Subcutaneous abdominal adipose tissue (tissue), 5 donors: ENCODE results near the gene CD302.

ENCODE experiments used
- H3K27ac ChIP-seq: one replicate; pipeline ENCODE4 v1.7.0; 2013; ENCODE audit warnings: low read depth, mild to moderate bottlenecking, inconsistent platforms, low read length, moderate library complexity
- H3K27me3 ChIP-seq, 5 donors: one replicate each; pipeline ENCODE4 v1.7.0; 2013; ENCODE audit warnings: low read length in 5 of 5, inconsistent platforms in 1 of 5; ENCODE audit not compliant: control insufficient read depth in 5 of 5, insufficient read depth in 4 of 5
- H3K36me3 ChIP-seq, 5 donors: one replicate each; pipeline ENCODE4 v1.7.0; 2013; ENCODE audit warnings: low read length in 5 of 5; ENCODE audit not compliant: control insufficient read depth in 5 of 5, insufficient read depth in 5 of 5
- H3K4me1 ChIP-seq, 5 donors: one replicate each; pipeline ENCODE4 v1.7.0; 2013; ENCODE audit warnings: low read length in 5 of 5, mild to moderate bottlenecking in 3 of 5, moderate library complexity in 1 of 5; ENCODE audit not compliant: control insufficient read depth in 5 of 5, insufficient read depth in 5 of 5
- H3K4me3 ChIP-seq, 5 donors: one replicate each; pipeline ENCODE4 v1.7.0; 2013; ENCODE audit warnings: low read length in 5 of 5, low read depth in 1 of 5
- H3K9ac ChIP-seq, 5 donors: one replicate each; pipeline ENCODE4 v1.7.0; 2013; ENCODE audit warnings: low read length in 5 of 5, mild to moderate bottlenecking in 4 of 5, moderate library complexity in 3 of 5
- H3K9me3 ChIP-seq, 5 donors: one replicate each; pipeline ENCODE4 v1.7.0; 2013; ENCODE audit warnings: low read length in 5 of 5; ENCODE audit not compliant: control insufficient read depth in 5 of 5
- donor health status: healthy.
- donor health status: healthy.
- donor health status: healthy.
- donor health status: healthy.
- donor health status: healthy.

The CD302 gene

GRCh38 chr2:159783556-159783955 is 14.5 kb downstream of the CD302 start:
- Histone ChIP-seq H3K9me3 (no peaks in the 10 kb centered on the region), H3K27ac (no peak overlapping the region)

GRCh38 chr2:159776321-159776720 is 21.7 kb downstream of the CD302 start:
- Histone ChIP-seq H3K4me3 (no peak overlapping the region), H3K27ac (no peak overlapping the region), H3K4me1 (peaks cover 0 to 12% (median 7%) of the 10 kb centered on the region in 5 donors), H3K9ac (no peak overlapping the region), H3K9me3 (no peaks in the 10 kb centered on the region), H3K36me3 (peaks cover 10 to 31% (median 16%) of the 10 kb centered on the region in 5 donors), H3K27me3 (no peaks in the 10 kb centered on the region)

More at GRCh38 chr2:159783556-159783955, 14.5 kb downstream of the CD302 start:
- Histone ChIP-seq H3K4me1 (peaks cover 3 to 19% (median 11%) of the 10 kb centered on the region in 5 donors), H3K36me3 (peaks cover 7 to 13% (median 10%) of the 10 kb centered on the region in 5 donors), H3K9ac (no peak overlapping the region), H3K4me3 (no peak overlapping the region), H3K27me3 (no peaks in the 10 kb centered on the region)

GRCh38 chr2:159775021-159775420 is 23.0 kb downstream of the CD302 start:
- Histone ChIP-seq H3K36me3 (peaks cover 7 to 24% (median 19%) of the 10 kb centered on the region in 5 donors), H3K4me1 (peaks cover 0 to 12% (median 7%) of the 10 kb centered on the region in 5 donors), H3K9ac (no peak overlapping the region), H3K27ac (no peak overlapping the region), H3K4me3 (no peak overlapping the region), H3K27me3 (no peaks in the 10 kb centered on the region), H3K9me3 (no peaks in the 10 kb centered on the region)

- H3K4me1 ChIP-seq = peaks cover 0 to 12% (median 7%) of the 10 kb centered on the region in 5 donors
- peaks cover 3 to 24% (median 15%) of the 10 kb centered on the region in 5 donors for H3K36me3 ChIP-seq
- H3K9me3 ChIP-seq = no peaks in the 10 kb centered on the region
- peak overlapping the region; percentile 71 for H3K27ac ChIP-seq
- no peaks in the 10 kb centered on the region for H3K27me3 ChIP-seq
- no peak overlapping the region for H3K4me3 ChIP-seq
- no peak overlapping the region for H3K9ac ChIP-seq
Measured at GRCh38 chr2:159774370-159774990, 23.5 kb downstream of the CD302 start.

- H3K4me3 ChIP-seq = no peak overlapping the region
- H3K27me3 ChIP-seq = no peaks in the 10 kb centered on the region
- peak overlapping the region; percentile 71 for H3K27ac ChIP-seq
- H3K4me1 ChIP-seq = peaks cover 0 to 12% (median 7%) of the 10 kb centered on the region in 5 donors
- no peaks in the 10 kb centered on the region for H3K9me3 ChIP-seq
- H3K9ac ChIP-seq = no peak overlapping the region
- peaks cover 7 to 25% (median 18%) of the 10 kb centered on the region in 5 donors for H3K36me3 ChIP-seq
Measured at GRCh38 chr2:159773886-159774285, 24.1 kb downstream of the CD302 start.

GRCh38 chr2:159773426-159773825 is 24.6 kb downstream of the CD302 start:
- peak overlapping the region; percentile 71 for H3K27ac ChIP-seq

GRCh38 chr2:159769147-159769546 is 28.9 kb downstream of the CD302 start:
- Histone ChIP-seq H3K9ac (no peak overlapping the region), H3K9me3 (no peaks in the 10 kb centered on the region), H3K4me3 (no peak overlapping the region), H3K36me3 (peaks cover 16 to 44% (median 27%) of the 10 kb centered on the region in 5 donors), H3K27ac (no peak overlapping the region), H3K27me3 (no peaks in the 10 kb centered on the region), H3K4me1 (peaks cover 0 to 10% (median 7%) of the 10 kb centered on the region in 5 donors)

More at GRCh38 chr2:159773426-159773825, 24.6 kb downstream of the CD302 start:
- Histone ChIP-seq H3K4me1 (peaks cover 0 to 12% (median 7%) of the 10 kb centered on the region in 5 donors), H3K9me3 (no peaks in the 10 kb centered on the region), H3K36me3 (peaks cover 7 to 28% (median 19%) of the 10 kb centered on the region in 5 donors), H3K27me3 (no peaks in the 10 kb centered on the region), H3K4me3 (no peak overlapping the region), H3K9ac (no peak overlapping the region)

- Histone ChIP-seq H3K27me3 (no peaks in the 10 kb centered on the region), H3K4me3 (no peak overlapping the region), H3K9ac (no peak overlapping the region), H3K27ac (no peak overlapping the region), H3K4me1 (peaks cover 0 to 32% (median 18%) of the 10 kb centered on the region in 5 donors), H3K9me3 (peaks cover 0 to 2% (median 0%) of the 10 kb centered on the region in 5 donors), H3K36me3 (peaks cover 20 to 51% (median 29%) of the 10 kb centered on the region in 5 donors)
Measured at GRCh38 chr2:159762075-159762474, 35.9 kb downstream of the CD302 start.

- H3K4me1 ChIP-seq = peaks cover 0 to 33% (median 18%) of the 10 kb centered on the region in 5 donors
- H3K4me3 ChIP-seq = no peak overlapping the region
- H3K27ac ChIP-seq = peak overlapping the region; percentile 21
- no peaks in the 10 kb centered on the region for H3K27me3 ChIP-seq
- H3K9ac ChIP-seq = no peak overlapping the region
- peaks cover 0 to 2% (median 0%) of the 10 kb centered on the region in 5 donors for H3K9me3 ChIP-seq
- H3K36me3 ChIP-seq = peaks cover 12 to 43% (median 29%) of the 10 kb centered on the region in 5 donors
Measured at GRCh38 chr2:159760326-159760725, 37.7 kb downstream of the CD302 start.

- H3K9me3 ChIP-seq = peaks cover 0 to 2% (median 0%) of the 10 kb centered on the region in 5 donors
- H3K27ac ChIP-seq = peak overlapping the region; percentile 21
Measured at GRCh38 chr2:159759577-159759976, 38.4 kb downstream of the CD302 start.

More at GRCh38 chr2:159759577-159759976, 38.4 kb downstream of the CD302 start:
- peaks cover 0 to 35% (median 18%) of the 10 kb centered on the region in 5 donors for H3K4me1 ChIP-seq
- H3K36me3 ChIP-seq = peaks cover 12 to 43% (median 34%) of the 10 kb centered on the region in 5 donors
- H3K9ac ChIP-seq = no peak overlapping the region
- no peak overlapping the region for H3K4me3 ChIP-seq
- H3K27me3 ChIP-seq = no peaks in the 10 kb centered on the region
